Right forelimb (tissue), 1 donor: ENCODE measurements around the gene GNAT2.

Experiments
- DNase-seq: peaks from one replicate; pipeline ENCODE4 v3.0.0-alpha.2; 2018

GNAT2 gene

GRCh38 chr1:109605381-109605780 is 14.0 kb downstream of the GNAT2 start:
- no peak for DNase-seq

GRCh38 chr1:109603229-109603628 is 16.2 kb downstream of the GNAT2 start:
- no peak for DNase-seq

GRCh38 chr1:109598655-109599054 is 20.8 kb downstream of the GNAT2 start:
- DNase-seq = no peak

- DNase-seq = no peak
Measured at GRCh38 chr1:109598156-109598555, 21.3 kb downstream of the GNAT2 start.

- no peak for DNase-seq
Measured at GRCh38 chr1:109595531-109595930, 23.9 kb downstream of the GNAT2 start.

- DNase-seq = no peak
Measured at GRCh38 chr1:109592916-109593315, 26.5 kb downstream of the GNAT2 start.

GRCh38 chr1:109589679-109590078 is 29.7 kb downstream of the GNAT2 start:
- no peak for DNase-seq

- DNase-seq = no peak
Measured at GRCh38 chr1:109589177-109589576, 30.2 kb downstream of the GNAT2 start.

GRCh38 chr1:109586055-109586454 is 33.4 kb downstream of the GNAT2 start:
- DNase-seq = no peak

- DNase-seq = no peak
Measured at GRCh38 chr1:109584766-109585165, 34.6 kb downstream of the GNAT2 start.

GRCh38 chr1:109582021-109582420 is 37.4 kb downstream of the GNAT2 start:
- no peak for DNase-seq

GRCh38 chr1:109579491-109579890 is 39.9 kb downstream of the GNAT2 start:
- no peak for DNase-seq

- DNase-seq = no peak
Measured at GRCh38 chr1:109578947-109579443, 40.4 kb downstream of the GNAT2 start.

GRCh38 chr1:109573785-109574184 is 45.6 kb downstream of the GNAT2 start:
- no peak for DNase-seq

GRCh38 chr1:109570414-109570813 is 49.0 kb downstream of the GNAT2 start:
- DNase-seq = no peak

- DNase-seq = no peak
Measured at GRCh38 chr1:109569323-109569722, 50.1 kb downstream of the GNAT2 start.

GRCh38 chr1:109567877-109568672 is 51.3 kb downstream of the GNAT2 start:
- no peak for DNase-seq

- DNase-seq = no peak
Measured at GRCh38 chr1:109566982-109567381, 52.4 kb downstream of the GNAT2 start.

- no peak for DNase-seq
Measured at GRCh38 chr1:109565241-109565640, 54.2 kb downstream of the GNAT2 start.

GRCh38 chr1:109564194-109564878 is 55.1 kb downstream of the GNAT2 start:
- no peak for DNase-seq

- no peak for DNase-seq
Measured at GRCh38 chr1:109559995-109560394, 59.4 kb downstream of the GNAT2 start.

GRCh38 chr1:109557520-109557919 is 61.9 kb downstream of the GNAT2 start:
- no peak for DNase-seq

- no peak for DNase-seq
Measured at GRCh38 chr1:109556563-109556962, 62.9 kb downstream of the GNAT2 start.
